ENCODE data around the gene DIP2C.
"Not testable (repeated sequence)": the region's sequence is repeated elsewhere in the genome, so short reads cannot be mapped to it uniquely, and the experiment has no call there.

DIP2C gene

GRCh38 chr10:404991-405390 lies 284.5 kb downstream of the DIP2C start:
- no peak for DNase-seq
- no peak overlapping the region for H3K27ac Mint-ChIP-seq
- H3K27me3 Mint-ChIP-seq: no peaks in the 10 kb centered on the region
- H3K4me1 Mint-ChIP-seq (ENCODE audit: low read depth): no peaks in the 10 kb centered on the region
- H3K36me3 Mint-ChIP-seq (ENCODE audit: low read depth): peaks cover 4% of the 10 kb centered on the region
- no peaks in the 10 kb centered on the region for H3K9me3 Mint-ChIP-seq
- H3K4me3 Mint-ChIP-seq: no peak overlapping the region

GRCh38 chr10:404346-404745 lies 285.1 kb downstream of the DIP2C start:
- H3K27me3 Mint-ChIP-seq: no peaks in the 10 kb centered on the region
- no peak for DNase-seq

DNA sequence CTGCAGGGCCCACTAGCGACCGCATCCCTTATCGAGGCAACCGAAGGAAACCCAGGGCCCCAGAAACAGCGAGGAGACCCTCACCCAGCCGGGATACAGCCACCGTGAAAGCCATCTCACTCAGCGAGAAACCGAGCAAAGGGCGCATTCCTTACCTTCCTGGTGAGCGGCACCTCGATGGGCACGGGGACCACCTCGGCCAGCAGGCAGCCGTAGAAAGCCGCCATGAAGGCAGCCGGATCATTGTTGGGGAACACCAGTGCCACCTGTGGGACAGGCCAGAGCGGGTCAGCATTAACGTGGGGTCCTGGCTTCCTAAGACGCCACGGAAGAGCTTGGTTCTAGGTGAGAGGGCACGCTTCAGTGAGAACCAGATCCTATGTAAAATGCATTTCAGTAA lies 290.5 kb downstream of the DIP2C start:
- H3K27me3 Mint-ChIP-seq: no peaks in the 10 kb centered on the region
- H3K36me3 Mint-ChIP-seq (ENCODE audit: low read depth): no peaks in the 10 kb centered on the region
- no peak for DNase-seq
- H3K4me1 Mint-ChIP-seq (ENCODE audit: low read depth): peaks cover 2% of the 10 kb centered on the region
- no peaks in the 10 kb centered on the region for H3K9me3 Mint-ChIP-seq
- no peak overlapping the region for H3K27ac Mint-ChIP-seq
- H3K4me3 Mint-ChIP-seq: no peak overlapping the region

More at GRCh38 chr10:404346-404745, 285.1 kb downstream of the DIP2C start:
- H3K36me3 Mint-ChIP-seq (ENCODE audit: low read depth): peaks cover 4% of the 10 kb centered on the region
- no peak overlapping the region for H3K27ac Mint-ChIP-seq
- no peaks in the 10 kb centered on the region for H3K9me3 Mint-ChIP-seq
- H3K4me1 Mint-ChIP-seq (ENCODE audit: low read depth): no peaks in the 10 kb centered on the region
- no peak overlapping the region for H3K4me3 Mint-ChIP-seq

DNA sequence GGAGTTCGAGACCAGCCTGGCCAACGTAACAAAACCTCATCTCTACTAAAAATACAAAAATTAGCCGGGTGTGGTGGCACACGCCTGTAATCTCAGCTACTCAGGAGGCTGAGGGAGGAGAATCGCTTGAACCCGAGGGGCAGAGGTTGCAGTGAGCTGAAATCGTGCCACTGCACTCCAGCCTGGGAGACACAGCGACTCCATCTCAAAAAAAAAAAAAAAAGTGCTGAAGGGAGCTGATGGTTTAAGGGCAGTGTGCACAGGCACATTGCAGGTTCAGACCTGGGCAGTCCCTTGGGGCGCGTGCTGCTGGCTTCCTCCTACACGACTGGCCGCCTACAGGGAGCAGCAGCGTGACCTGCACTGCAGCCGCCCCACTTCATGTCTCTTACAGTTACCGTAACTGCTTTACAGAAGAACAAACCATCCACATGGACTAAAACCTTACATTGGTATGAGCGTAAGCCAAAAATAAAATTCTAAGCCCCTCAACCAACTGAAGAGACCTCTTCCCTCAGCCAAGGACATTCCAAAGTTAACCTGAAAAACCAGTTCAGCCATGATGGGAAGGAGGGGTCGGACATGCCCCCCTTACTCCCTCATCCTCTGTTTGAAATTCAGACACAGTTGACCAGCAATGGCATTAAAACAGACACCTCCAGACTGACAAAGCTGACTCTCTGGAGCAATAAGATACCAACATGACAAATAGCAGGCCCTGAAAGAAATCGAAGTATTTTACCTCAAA lies 292.0 kb downstream of the DIP2C start:
- peaks cover 2% of the 10 kb centered on the region for H3K4me1 Mint-ChIP-seq (ENCODE audit: low read depth)
- no peak overlapping the region for H3K4me3 Mint-ChIP-seq
- no peaks in the 10 kb centered on the region for H3K36me3 Mint-ChIP-seq (ENCODE audit: low read depth)
- H3K27me3 Mint-ChIP-seq: no peaks in the 10 kb centered on the region
- H3K9me3 Mint-ChIP-seq: no peaks in the 10 kb centered on the region
- no peak for DNase-seq
- H3K27ac Mint-ChIP-seq: no peak overlapping the region

DNA sequence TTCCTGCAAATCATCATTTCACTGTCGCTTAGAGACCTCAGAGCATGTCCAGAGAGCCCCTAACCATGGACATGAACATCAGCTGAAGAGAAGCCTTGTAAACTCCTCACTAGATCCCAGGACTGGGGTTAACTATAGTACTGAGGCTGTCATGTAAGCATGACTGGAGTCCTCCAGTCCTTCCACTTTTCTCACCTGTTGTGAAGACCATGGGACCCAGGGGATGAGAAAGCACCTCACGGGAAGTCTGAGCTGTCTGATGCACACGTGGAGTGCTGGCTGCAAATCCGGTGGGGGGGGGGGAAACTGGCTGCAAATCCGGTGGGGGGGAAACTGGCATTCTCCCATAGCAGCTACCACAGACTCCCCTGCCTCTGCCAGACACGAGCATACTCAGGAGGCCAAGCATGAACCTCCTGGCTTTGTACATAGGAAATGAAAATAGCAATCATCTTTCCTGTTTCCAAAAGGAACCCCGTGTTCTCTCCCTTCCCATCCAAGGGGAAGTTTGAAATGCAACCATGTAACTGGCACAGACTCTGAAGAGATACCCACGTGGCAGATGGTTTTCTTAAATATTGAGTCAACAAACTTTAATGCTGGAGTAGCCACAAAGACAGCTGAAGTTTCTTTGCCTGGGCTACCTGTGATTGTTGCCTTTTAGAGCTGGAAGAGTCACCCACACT lies 292.8 kb downstream of the DIP2C start:
- H3K9me3 Mint-ChIP-seq: no peaks in the 10 kb centered on the region
- no peak overlapping the region for H3K4me3 Mint-ChIP-seq
- peaks cover 2% of the 10 kb centered on the region for H3K4me1 Mint-ChIP-seq (ENCODE audit: low read depth)
- DNase-seq: no peak
- no peaks in the 10 kb centered on the region for H3K36me3 Mint-ChIP-seq (ENCODE audit: low read depth)
- no peaks in the 10 kb centered on the region for H3K27me3 Mint-ChIP-seq
- H3K27ac Mint-ChIP-seq: no peak overlapping the region

- no peaks in the 10 kb centered on the region for H3K27me3 Mint-ChIP-seq
- peaks cover 2% of the 10 kb centered on the region for H3K4me1 Mint-ChIP-seq (ENCODE audit: low read depth)
- no peak for DNase-seq
- H3K36me3 Mint-ChIP-seq (ENCODE audit: low read depth): no peaks in the 10 kb centered on the region
- H3K27ac Mint-ChIP-seq: no peak overlapping the region
- H3K9me3 Mint-ChIP-seq: no peaks in the 10 kb centered on the region
- no peak overlapping the region for H3K4me3 Mint-ChIP-seq
Measured at GRCh38 chr10:396107-396506, 293.4 kb downstream of the DIP2C start.

DNA sequence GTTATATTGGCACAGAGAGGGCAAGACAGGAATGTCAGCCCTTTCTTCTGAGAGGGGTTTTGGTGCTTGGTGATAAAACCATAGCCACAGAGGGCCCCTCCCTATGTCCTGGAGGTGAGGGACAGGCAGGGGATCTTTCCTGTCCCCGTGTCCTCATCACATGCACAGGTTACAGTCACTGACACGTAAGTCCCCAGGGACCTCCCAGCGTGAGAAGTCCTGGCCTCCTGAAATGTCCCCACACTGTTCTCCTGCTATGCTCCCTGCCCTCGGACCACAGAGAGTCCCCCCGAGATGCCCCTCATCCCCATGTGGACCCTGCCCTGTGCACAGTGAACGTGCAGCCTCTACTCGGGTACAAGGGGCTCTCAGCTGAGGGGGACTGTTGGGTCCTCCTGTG lies 293.8 kb downstream of the DIP2C start:
- no peak for DNase-seq
- no peaks in the 10 kb centered on the region for H3K36me3 Mint-ChIP-seq (ENCODE audit: low read depth)
- no peaks in the 10 kb centered on the region for H3K9me3 Mint-ChIP-seq
- H3K27me3 Mint-ChIP-seq: no peaks in the 10 kb centered on the region
- H3K4me1 Mint-ChIP-seq (ENCODE audit: low read depth): peaks cover 2% of the 10 kb centered on the region
- no peak overlapping the region for H3K4me3 Mint-ChIP-seq
- no peak overlapping the region for H3K27ac Mint-ChIP-seq

DNA sequence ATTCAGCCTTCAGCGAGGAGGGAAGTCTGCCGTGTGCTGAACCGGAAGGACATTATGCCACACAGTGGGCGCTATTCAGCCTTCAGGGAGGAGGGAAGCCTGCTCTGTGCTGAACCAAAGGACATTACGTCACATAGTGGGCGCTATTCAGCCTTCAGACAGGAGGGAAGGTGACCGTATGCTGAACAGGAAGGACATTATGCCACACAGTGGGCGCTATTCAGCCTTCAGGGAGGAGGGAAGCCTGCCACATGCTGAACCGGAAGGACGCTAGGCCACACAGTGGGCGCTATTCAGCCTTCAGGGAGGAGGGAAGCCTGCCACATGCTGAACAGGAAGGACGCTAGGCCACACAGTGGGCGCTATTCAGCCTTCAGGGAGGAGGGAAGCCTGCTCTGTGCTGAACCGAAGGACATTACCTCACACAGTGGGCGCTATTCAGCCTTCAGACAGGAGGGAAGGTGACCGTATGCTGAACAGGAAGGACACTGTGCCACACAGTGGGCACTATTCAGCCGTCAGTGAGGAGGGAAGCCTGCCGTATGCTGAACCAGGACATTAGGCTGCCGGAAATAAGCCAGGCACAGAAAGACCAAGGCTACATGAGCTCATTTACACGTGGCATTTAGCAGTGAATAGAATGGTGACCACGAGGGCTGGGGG lies 294.9 kb downstream of the DIP2C start:
- not testable (repeated sequence) for H3K4me1 Mint-ChIP-seq (ENCODE audit: low read depth); H3K27me3 Mint-ChIP-seq; H3K27ac Mint-ChIP-seq; H3K9me3 Mint-ChIP-seq; H3K36me3 Mint-ChIP-seq (ENCODE audit: low read depth); H3K4me3 Mint-ChIP-seq
- peak; percentile 40 for DNase-seq

- no peak overlapping the region for H3K27ac Mint-ChIP-seq
- peaks cover 2% of the 10 kb centered on the region for H3K4me1 Mint-ChIP-seq (ENCODE audit: low read depth)
- H3K27me3 Mint-ChIP-seq: no peaks in the 10 kb centered on the region
- DNase-seq: no peak
- H3K36me3 Mint-ChIP-seq (ENCODE audit: low read depth): no peaks in the 10 kb centered on the region
- H3K9me3 Mint-ChIP-seq: no peaks in the 10 kb centered on the region
- H3K4me3 Mint-ChIP-seq: no peak overlapping the region
Measured at GRCh38 chr10:393787-394438, 295.6 kb downstream of the DIP2C start.

- no peaks in the 10 kb centered on the region for H3K27me3 Mint-ChIP-seq
- no peak overlapping the region for H3K27ac Mint-ChIP-seq
- H3K4me1 Mint-ChIP-seq (ENCODE audit: low read depth): peaks cover 2% of the 10 kb centered on the region
- H3K4me3 Mint-ChIP-seq: no peak overlapping the region
- DNase-seq: no peak
- no peaks in the 10 kb centered on the region for H3K36me3 Mint-ChIP-seq (ENCODE audit: low read depth)
- no peaks in the 10 kb centered on the region for H3K9me3 Mint-ChIP-seq
Measured at GRCh38 chr10:393106-393745, 296.2 kb downstream of the DIP2C start.

- H3K27ac Mint-ChIP-seq: no peak overlapping the region
Measured at GRCh38 chr10:392705-393037, 296.8 kb downstream of the DIP2C start.

GRCh38 chr10:391847-392704 lies 297.4 kb downstream of the DIP2C start:
- no peaks in the 10 kb centered on the region for H3K27me3 Mint-ChIP-seq
- H3K27ac Mint-ChIP-seq: no peak overlapping the region
- no peaks in the 10 kb centered on the region for H3K36me3 Mint-ChIP-seq (ENCODE audit: low read depth)
- H3K9me3 Mint-ChIP-seq: no peaks in the 10 kb centered on the region
- no peak for DNase-seq
- H3K4me3 Mint-ChIP-seq: no peak overlapping the region
- peaks cover 2% of the 10 kb centered on the region for H3K4me1 Mint-ChIP-seq (ENCODE audit: low read depth)

More at GRCh38 chr10:392705-393037, 296.8 kb downstream of the DIP2C start:
- no peak overlapping the region for H3K4me3 Mint-ChIP-seq
- no peaks in the 10 kb centered on the region for H3K9me3 Mint-ChIP-seq
- no peak for DNase-seq
- no peaks in the 10 kb centered on the region for H3K36me3 Mint-ChIP-seq (ENCODE audit: low read depth)
- H3K4me1 Mint-ChIP-seq (ENCODE audit: low read depth): peaks cover 2% of the 10 kb centered on the region
- H3K27me3 Mint-ChIP-seq: no peaks in the 10 kb centered on the region

DNA sequence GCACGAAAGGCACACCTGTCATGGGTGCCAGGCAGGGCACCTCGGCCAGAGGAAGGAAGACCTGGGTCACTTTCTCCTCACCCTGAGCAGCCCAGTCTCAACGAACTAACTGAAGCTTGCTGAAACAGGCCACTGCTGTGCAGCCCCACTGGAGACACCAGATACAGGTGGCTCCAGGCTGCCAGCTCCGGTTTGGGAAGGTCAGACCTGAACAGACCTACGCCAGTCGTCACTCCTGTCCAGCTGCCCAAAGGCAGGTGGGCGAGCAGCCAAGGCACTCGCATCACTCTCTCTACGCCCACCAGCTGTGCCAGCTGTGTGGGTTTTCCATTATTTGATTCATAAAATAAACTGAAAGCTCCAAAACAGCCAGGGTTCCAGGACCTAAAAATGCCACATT lies 298.2 kb downstream of the DIP2C start:
- Mint-ChIP-seq H3K4me1 (ENCODE audit: low read depth) (peaks cover 2% of the 10 kb centered on the region), H3K4me3 (no peak overlapping the region), H3K36me3 (ENCODE audit: low read depth) (no peaks in the 10 kb centered on the region), H3K9me3 (no peaks in the 10 kb centered on the region), H3K27me3 (no peaks in the 10 kb centered on the region), H3K27ac (no peak overlapping the region)
- DNase-seq: no peak

Measured in activated T-cell treated with anti-CD3 and anti-CD28 coated beads, Interleukin-2, amount 50 U/mL, for 24 hours (primary cell).